Measurements from ENCODE around the gene MEGF11.

DNA sequence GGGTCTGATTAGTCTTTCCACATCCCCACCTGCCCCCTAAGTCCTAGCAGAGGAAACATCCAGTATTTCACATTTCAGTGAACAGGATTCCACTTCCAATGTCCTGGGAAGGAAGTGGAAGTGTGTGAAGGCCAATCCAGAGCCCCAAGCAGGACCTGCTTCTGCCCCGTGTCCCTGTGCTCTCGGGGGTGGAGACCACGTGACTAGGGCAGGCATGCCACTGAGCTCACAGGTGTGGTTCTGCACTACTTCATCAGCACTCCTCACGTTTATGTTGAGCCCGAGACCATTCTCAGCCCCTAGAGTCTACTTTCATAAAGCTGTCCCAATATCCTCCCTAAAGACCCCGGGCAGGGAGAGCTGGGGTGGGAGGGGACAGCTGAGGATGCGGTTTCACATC lies 299.9 kb downstream of the MEGF11 start:
- TF ChIP-seq POLR2A (IDR thresholded peaks at IDR 0.05) (no peak), POLR2AphosphoS5 (IDR thresholded peaks at IDR 0.05) (no peak)
- TF ChIP-seq, protein P1, sequence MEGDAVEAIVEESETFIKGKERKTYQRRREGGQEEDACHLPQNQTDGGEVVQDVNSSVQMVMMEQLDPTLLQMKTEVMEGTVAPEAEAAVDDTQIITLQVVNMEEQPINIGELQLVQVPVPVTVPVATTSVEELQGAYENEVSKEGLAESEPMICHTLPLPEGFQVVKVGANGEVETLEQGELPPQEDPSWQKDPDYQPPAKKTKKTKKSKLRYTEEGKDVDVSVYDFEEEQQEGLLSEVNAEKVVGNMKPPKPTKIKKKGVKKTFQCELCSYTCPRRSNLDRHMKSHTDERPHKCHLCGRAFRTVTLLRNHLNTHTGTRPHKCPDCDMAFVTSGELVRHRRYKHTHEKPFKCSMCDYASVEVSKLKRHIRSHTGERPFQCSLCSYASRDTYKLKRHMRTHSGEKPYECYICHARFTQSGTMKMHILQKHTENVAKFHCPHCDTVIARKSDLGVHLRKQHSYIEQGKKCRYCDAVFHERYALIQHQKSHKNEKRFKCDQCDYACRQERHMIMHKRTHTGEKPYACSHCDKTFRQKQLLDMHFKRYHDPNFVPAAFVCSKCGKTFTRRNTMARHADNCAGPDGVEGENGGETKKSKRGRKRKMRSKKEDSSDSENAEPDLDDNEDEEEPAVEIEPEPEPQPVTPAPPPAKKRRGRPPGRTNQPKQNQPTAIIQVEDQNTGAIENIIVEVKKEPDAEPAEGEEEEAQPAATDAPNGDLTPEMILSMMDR (IDR thresholded peaks at IDR 0.05), result no peak
